ENCODE results near the gene ZNG1F.
A peak's percentile ranks its signal among the peaks of the same experiment; 100 is the strongest.
"Not testable (repeated sequence)": the region's sequence is repeated elsewhere in the genome, so short reads cannot be mapped to it uniquely, and the experiment has no call there.

Gene ZNG1F

GRCh38 chr9:41189217-41189616 lies at the start of gene ZNG1F:
ZNG1F (minus strand) TSS chr9:41189317; CDS start chr9:41189258, 59 bp downstream.
- DNase-seq: not testable (repeated sequence)

DNA sequence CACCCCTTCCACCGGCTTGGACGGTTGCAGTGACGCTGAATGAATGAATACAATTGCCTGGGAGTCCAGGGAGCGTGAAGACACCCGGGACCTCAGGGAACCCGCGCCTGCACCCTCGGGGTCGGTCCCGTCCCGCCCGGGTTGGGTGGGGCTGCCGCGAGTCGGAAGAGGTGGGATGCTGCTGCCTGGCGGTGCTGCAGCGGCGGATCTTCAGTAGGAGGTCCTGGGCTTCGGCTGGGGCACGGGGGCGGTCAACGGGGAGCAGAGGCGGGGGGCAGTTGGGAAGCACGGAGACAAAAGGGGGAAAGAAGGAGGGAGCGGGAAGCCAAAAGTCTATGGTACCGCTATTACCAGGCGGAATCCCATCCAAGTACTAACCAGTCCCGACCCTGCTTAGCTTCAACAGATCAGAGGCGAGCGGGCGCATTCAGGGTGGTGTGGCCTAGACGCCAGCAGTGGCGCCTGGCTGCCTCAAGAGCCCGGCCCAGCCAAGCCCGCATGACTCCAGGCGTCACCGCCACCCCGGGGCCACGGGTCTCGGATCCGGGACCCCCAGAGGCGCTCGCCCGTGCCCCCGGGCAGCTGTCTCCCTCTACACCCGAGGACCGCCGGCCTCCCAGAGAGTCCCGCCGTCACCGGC lies 48.1 kb upstream of the ZNG1F start:
- DNase-seq: not testable (repeated sequence)

DNA sequence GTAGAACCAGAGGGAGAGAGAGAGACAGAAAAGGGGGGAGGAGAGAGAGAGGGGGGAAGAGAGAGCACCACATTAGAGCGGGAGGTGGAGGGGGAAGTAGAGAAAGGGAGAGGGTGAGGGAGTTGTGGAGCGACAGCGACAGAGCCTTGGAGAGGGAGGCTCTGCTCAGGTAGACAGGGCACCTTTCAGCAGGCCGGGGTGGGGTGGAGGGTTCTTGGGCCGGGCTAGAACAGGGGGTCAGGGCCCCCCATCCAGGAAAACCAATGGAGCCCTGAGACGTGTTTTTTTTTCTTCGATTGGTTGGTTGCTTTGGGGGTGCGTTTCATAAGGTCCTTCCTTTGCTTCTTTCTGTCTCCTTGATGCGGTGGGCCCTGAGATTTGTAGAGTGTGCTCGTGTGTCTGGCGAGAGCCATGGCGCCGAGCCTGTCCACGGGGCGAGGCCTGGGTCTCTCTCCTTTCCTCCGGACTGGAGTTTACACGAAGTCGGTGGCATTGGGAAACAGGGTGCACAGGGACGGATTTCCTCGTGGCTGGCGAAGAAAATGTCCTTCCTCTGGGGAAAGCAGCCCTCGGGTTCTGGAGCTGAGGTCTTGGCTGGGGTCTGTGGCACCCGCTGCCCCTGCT lies 47.5 kb upstream of the ZNG1F start:
- DNase-seq: not testable (repeated sequence)

DNA sequence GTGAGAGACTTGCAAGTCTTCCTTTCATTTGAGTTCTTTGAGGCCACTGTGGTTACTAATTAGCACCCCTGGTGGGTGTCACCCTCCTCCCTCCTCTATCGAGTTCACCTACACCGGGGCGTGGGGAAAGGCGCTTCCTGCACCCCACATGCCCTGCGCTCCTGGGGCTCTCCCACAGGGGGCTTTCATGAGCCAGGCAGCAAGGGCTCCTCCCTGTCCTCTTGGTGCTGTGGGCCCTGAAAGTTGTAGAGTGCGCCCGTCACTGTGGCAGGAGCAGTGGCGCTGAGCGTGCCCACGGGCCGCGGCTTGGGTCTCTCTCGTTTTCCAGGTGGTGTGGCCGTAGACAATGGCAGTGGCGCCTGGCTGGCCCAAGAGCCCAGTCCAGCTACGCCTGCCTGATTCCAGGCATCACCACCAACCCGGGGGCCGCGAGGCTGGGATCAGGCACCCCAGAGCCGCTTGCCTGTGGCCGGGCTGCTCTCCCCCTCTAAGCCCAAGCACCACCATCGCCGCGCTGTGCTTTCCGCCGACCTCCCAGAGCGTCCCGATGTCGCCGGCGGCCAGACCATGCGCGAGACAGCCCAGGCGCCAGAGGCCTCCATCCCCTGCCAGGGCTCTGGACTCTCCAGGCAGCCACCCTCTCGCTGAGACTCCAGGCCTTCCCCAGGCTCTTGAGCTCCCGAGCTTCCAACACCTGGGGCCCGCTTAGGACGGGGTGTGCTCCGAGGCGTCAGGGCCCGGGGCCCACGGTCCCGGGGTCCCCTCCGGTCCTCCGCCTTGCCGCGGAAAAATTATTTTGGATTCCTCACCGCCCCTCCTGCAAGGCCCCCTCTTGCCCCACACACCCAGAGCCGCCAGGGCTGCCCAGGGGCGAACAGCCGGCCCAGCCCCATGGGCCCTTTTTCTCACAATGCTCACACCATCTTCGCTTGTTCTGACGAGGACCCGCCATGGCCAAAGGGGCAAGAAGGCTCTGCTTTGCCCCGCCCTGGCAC lies 46.0 kb upstream of the ZNG1F start:
- not testable (repeated sequence) for DNase-seq

DNA sequence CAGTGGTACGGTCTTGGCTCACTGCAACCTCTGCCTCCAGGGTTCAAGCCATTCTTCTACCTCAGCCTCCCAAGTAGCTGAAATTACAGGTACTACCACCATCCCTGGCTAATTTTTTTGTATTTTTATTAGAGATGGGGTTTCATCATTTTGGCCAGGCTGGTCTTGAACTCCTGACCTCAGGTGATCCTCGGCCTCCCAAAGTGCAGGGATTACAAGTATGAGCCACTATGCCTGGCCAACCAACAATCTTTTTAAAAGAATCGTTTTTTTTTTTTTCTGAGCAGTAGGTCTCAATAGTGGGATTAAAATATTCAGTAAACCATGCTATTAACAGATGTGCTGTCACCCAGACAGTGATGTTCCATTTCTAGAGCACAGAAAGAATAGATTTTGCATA lies 45.1 kb upstream of the ZNG1F start:
- DNase-seq: not testable (repeated sequence)

DNA sequence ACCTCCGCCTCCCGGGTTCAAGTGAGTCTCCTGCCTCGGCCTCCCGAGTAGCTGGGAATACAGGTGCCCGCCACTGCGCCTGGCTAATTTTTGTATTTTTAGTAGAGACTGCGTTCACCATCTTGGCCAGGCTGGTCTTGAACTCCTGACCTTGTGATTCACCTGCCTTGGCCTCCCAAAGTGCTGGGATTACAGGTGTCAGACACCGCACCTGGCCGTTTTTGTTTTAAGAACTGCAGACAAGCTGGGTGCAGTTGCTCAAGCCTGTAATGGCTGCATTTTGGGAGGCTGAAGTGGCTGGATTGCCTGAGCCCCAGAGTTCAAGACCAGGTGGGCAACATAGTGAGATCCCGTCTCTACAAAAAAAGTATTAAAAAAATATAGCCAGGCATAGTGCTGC lies 43.2 kb upstream of the ZNG1F start:
- not testable (repeated sequence) for DNase-seq

DNA sequence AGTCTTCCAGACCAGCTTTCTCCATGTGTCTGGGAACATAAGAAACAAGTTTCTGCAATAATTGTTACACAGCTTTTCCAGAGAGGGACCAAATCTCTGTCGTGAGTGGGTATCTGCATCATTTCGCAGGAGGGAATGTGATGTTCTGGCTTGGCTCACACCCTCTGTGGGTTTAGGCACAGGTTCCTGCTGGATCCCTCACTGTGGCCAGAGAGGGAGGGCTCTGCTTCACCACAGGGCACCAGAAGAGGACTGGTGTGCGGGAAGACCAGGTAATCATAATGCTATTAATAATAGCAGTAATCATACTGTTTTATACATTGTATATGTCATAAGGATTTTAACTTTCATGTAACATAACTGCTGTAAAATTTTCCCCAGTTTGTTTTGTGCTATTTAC lies 41.3 kb upstream of the ZNG1F start:
- not testable (repeated sequence) for DNase-seq

GRCh38 chr9:41229408-41230401 lies 40.6 kb upstream of the ZNG1F start:
- DNase-seq: no peak

DNA sequence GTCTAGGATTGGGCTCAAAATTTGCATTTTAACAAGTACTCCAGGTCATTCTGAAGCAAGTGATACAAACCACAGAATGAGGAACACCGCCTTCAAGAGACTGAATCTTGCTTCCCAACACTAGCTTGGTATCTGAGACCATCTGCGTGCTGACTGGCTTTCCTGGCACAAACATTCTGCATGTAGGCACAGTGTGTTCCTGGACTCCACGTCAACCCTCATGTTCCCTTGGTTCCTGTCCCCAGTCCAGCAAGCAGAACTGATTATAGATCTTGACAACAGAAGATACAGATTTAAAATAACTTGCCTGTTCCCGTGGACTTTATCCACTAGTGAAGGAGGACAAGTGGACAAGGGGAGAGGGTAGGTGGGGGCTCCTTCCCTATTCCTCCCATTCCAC lies 30.7 kb upstream of the ZNG1F start:
- DNase-seq: not testable (repeated sequence)

More at GRCh38 chr9:41229408-41230401, 40.6 kb upstream of the ZNG1F start:
- TF ChIP-seq POLR2A (IDR thresholded peaks at IDR 0.05; ENCODE audit: low read length): no peak
- peak; percentile 14 for TF ChIP-seq GATA1 (IDR thresholded peaks at IDR 0.05; ENCODE audit: low read depth, low read length)

DNA sequence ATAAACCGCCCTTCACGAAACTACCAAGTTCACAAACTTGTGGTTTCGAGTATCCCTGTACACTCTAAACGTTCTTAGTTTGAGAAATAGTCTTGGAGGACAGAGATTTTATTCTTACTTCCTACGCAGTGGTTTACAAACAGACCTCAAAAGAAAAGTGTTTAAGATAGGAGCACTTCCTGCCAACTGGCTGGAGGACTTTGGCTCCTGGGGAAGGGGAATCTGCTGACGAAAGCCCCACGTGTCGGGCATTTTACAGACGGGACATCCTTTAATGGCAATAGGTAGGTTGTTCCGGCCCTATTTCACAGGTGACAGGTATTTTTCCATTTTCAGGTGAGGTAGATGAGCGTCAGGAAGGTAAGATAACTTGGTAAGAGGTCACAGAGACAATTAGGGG lies 678 bp downstream of the ZNG1F start:
- not testable (repeated sequence) for DNase-seq

- DNase-seq: not testable (repeated sequence)
Observed at GRCh38 chr9:41174994-41175393, 14.1 kb downstream of the ZNG1F start.

DNA sequence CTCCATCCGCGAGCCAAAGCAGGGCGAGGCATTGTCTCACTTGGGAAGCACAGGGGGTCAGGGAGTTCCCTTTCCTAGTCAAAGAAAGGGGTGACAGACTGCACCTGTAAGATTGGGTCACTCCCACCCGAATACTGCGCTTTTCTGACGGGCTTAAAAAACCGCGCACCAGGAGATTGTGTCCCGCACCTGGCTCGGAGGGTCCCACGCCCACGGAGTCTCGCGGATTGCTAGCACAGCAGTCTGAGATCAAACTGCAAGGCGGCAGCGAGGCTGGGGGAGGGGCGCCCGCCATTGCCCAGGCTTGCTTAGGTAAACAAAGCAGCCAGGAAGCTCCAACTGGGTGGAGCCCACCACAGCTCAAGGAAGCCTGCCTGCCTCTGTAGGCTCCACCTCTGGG lies 39.0 kb downstream of the ZNG1F start:
- not testable (repeated sequence) for DNase-seq

GRCh38 chr9:41141878-41142277 lies 47.2 kb downstream of the ZNG1F start:
- not testable (repeated sequence) for DNase-seq

GRCh38 chr9:41128581-41128980 lies 60.5 kb downstream of the ZNG1F start, which contains the start of gene FOXD4L6:
FOXD4L6 (minus strand) TSS chr9:41128681; CDS start chr9:41128383, 298 bp downstream.
- DNase-seq: not testable (repeated sequence)

DNA sequence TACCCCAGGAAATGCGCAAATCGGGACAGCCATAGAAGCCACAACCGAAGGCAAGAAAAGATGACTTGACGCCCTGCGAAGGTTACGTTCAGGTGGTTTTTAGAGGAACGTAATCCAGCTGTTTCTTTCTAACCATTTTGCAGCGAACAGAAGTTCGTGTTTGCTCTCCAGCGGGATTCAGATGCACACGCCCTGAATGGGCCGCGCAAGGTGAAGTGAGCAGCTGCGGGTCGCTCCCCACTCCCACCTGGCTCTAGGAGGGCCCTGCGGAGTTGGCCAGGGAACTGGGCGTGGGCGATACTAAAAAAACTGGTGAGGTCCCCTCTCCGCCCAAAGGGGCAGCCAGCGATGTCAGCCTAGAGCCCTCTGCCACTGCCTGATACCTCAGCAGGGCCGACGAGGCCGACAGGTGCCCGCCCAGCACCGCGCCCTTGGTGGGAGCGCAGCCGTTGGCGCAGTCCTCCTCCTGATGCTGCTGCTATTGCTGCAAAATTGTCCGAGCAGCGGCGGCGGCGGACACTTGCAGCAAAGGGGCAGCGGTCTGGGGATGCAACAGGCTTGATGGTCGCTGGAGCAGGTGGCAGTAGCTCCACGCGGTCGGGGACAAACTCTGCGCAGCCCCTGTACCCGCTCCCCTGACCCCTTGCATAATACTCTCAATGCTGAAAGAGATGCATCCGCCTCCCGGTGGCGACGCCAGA lies 62.2 kb downstream of the ZNG1F start:
- not testable (repeated sequence) for DNase-seq

DNA sequence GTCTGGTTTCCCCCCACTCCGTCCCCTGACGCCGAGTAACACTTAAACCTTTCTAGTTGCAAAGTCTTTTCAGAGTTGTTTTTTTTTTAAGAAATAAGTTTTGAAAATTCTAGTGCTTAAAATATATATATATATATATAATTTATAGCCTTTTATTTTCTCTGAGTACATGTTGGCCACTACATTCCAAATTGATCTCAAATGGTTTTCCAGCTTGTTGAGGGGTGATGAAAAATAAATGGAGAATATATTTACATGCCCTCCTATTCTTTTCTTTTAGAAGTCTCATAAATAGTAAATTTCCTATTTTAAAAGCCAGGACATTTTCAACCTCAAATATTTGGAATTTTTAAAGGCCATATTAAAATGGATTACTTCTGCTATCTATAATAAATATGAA lies 63.2 kb downstream of the ZNG1F start:
- not testable (repeated sequence) for DNase-seq

DNA sequence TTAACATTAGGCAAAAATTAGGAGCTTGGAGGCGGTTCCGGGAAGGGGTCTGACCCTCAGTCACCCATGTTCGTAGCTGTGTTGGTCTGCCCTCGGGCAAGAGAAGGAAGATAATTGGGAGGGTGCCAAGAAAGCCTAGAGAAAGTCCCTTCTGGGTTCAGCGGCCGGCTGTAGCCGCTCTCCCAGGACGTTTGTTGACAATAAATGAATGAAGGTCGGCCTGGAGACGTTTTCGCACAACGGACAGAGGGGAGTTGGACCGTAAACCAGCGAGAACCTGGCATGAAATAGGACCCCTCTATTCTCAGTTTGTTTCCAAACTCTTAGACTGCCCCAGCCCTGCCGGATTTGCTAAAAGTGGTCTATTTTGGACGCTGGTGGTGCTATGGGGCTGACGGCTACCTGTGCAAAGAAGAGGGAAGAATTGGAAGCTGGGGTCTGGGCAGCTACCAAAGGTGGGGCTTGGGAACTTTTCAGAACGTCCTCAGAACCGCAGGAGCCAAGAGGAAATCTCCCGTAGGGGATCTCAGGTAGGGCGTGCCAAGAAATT lies 63.9 kb downstream of the ZNG1F start:
- not testable (repeated sequence) for DNase-seq

- DNase-seq: not testable (repeated sequence)
Observed at GRCh38 chr9:41124250-41125108, 64.6 kb downstream of the ZNG1F start.

DNA sequence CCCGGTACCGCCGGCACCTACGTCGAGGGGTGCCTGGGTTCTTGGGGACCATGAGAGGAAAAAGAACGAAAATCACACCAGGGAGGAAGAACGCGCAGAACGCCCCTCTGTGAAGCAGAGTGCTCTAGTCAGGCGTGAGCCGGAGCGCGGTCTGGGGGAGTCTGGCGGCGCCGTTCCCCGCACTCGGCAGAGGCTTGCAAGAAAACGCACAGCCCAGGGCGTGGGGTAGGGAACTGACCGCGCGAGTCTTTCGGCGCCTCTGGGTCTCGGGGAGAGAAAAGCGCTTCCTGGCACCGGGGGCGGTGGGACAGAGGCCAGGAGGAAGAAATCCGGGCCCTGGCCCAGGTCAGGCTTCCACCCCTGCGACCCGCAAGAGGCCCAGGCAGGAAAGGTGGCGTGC lies 65.3 kb downstream of the ZNG1F start:
- DNase-seq: not testable (repeated sequence)

Data from erythroblast (primary cell).